MM.1S (cell line): ENCODE measurements around the gene TAB2.

Source experiments
- CTCF ChIP-seq: fragments of 300-600 bp; sonication (generic); IDR thresholded peaks from 2 replicates; pipeline ENCODE4 v1.5.1; 2016; ENCODE audit warnings: antibody characterized with exemption, low read length, mixed read lengths
- EZH2 ChIP-seq: fragments of 300-600 bp; sonication (generic); optimal IDR thresholded peaks from 2 replicates; pipeline ENCODE3; 2017; ENCODE audit warnings: low read depth, mild to moderate bottlenecking, antibody characterized with exemption, low read length, mixed read lengths
- EZH2phosphoT487 ChIP-seq: fragments of 300-600 bp; sonication (generic); IDR thresholded peaks from 2 replicates; pipeline ENCODE4 v1.6.1; 2018; ENCODE audit warnings: antibody characterized with exemption, low read length

- TF ChIP-seq EZH2 (no peak), CTCF (no peak), EZH2phosphoT487 (no peak)
Observed at GRCh38 chr6:149392535-149392934, 75.0 kb downstream of the TAB2 start.
